Astrocyte of the spinal cord (primary cell): ENCODE data around the gene CYP19A1.

Experiments
- DNase-seq: peaks from one replicate; pipeline ENCODE4 v3.0.0; 2011; ENCODE audit warnings: low read depth, low spot score
- H3K4me3 ChIP-seq: 2 replicates; pipeline ENCODE4 v1.5.1; 2011; ENCODE audit warnings: low read depth, mild to moderate bottlenecking, low read length, moderate library complexity
- in situ Hi-C: cut with HindIII; loops from 2 replicates; pipeline ENCODE4 v1.10.0; 2017; ENCODE audit warnings: low sequenced_read_pairs
- TF ChIP-seq, protein P1 (sequence below): IDR thresholded peaks from 2 replicates; pipeline ENCODE4 v1.5.1; 2012; ENCODE audit warnings: low read depth, mild to moderate bottlenecking, low read length, inconsistent platforms

Gene CYP19A1

DNA sequence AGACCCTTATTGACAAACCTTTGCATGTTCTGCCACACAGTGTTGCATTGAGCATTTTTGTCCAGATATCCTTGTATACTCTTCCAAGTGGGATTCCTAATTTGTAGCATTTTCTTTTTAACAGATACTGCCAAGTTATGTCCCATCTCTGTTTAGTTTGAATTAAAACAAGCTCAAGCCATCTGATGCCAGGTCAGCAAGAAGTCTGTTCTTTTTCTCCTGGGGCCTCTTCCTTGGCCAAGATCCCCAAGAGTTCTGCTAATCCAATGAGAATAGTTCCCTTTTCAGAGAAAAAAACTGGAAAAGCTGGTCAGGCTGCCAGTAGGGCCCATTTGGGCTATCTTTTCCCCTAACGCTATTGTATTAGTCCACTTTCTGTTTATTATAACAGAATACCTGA is 32.9 kb upstream of the CYP19A1 start:
- TF ChIP-seq, protein P1, sequence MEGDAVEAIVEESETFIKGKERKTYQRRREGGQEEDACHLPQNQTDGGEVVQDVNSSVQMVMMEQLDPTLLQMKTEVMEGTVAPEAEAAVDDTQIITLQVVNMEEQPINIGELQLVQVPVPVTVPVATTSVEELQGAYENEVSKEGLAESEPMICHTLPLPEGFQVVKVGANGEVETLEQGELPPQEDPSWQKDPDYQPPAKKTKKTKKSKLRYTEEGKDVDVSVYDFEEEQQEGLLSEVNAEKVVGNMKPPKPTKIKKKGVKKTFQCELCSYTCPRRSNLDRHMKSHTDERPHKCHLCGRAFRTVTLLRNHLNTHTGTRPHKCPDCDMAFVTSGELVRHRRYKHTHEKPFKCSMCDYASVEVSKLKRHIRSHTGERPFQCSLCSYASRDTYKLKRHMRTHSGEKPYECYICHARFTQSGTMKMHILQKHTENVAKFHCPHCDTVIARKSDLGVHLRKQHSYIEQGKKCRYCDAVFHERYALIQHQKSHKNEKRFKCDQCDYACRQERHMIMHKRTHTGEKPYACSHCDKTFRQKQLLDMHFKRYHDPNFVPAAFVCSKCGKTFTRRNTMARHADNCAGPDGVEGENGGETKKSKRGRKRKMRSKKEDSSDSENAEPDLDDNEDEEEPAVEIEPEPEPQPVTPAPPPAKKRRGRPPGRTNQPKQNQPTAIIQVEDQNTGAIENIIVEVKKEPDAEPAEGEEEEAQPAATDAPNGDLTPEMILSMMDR: no peak
- DNase-seq: no peak
- in situ Hi-C loops: no loop called here
- H3K4me3 ChIP-seq: no peak overlapping the region

DNA sequence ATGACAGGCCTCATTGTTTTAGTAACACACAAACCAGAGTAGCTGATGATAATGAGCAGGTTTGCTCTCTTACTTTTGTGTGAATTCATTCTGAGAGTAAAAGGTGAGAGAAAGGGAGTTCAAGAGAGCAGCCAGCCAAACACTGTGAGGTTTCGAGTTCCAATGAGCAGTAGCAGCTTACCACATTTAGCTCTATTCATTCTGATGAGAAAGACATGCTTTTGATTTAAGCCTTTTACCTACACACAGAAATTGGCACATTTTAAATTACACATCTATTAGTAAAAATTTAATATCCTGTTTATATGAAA is 31.0 kb upstream of the CYP19A1 start:
- no peak overlapping the region for H3K4me3 ChIP-seq
- DNase-seq: no peak
- TF ChIP-seq, protein P1: no peak
- in situ Hi-C loops: no loop called here

GRCh38 chr15:51368751-51369450 is 30.5 kb upstream of the CYP19A1 start:
- H3K4me3 ChIP-seq: no peak overlapping the region
- peak; percentile 68 for DNase-seq
- in situ Hi-C loops: no loop called here
- TF ChIP-seq, protein P1: no peak

GRCh38 chr15:51368307-51368706 is 29.9 kb upstream of the CYP19A1 start:
- H3K4me3 ChIP-seq: no peak overlapping the region
- in situ Hi-C loops: no loop called here
- TF ChIP-seq, protein P1: no peak
- DNase-seq: no peak

- no peak overlapping the region for H3K4me3 ChIP-seq
- in situ Hi-C loops: no loop called here
- TF ChIP-seq, protein P1: no peak
- no peak for DNase-seq
Measured at GRCh38 chr15:51367322-51367976, 29.1 kb upstream of the CYP19A1 start.

- peak; percentile 38 for DNase-seq
- in situ Hi-C loops: no loop called here
- H3K4me3 ChIP-seq: no peak overlapping the region
- TF ChIP-seq, protein P1: no peak
Measured at GRCh38 chr15:51366920-51367319, 28.5 kb upstream of the CYP19A1 start.
